ENCODE measurements around the gene PPP4R2.

- TF ChIP-seq REST (IDR thresholded peaks at IDR 0.05; ENCODE audit: insufficient replicate concordance, low read depth): no peak
- TF ChIP-seq POLR2AphosphoS5 (IDR thresholded peaks at IDR 0.05; ENCODE audit: low read depth): no peak
Measured at GRCh38 chr3:72999951-73000350, 3.3 kb downstream of the PPP4R2 start.
